HTERT RPE-1 (cell line): Measurements from ENCODE around the gene EPHA6.
"Not testable (repeated sequence)": the region's sequence is repeated elsewhere in the genome, so short reads cannot be mapped to it uniquely, and the experiment has no call there.

Source experiments
- in situ Hi-C: fragments of 300-500 bp; cut with MboI; formaldehyde crosslinking; loops from 4 replicates; pipeline ENCODE4 v1.14.3; 2020; ENCODE audit warnings: low sequenced_read_pairs

EPHA6 gene

GRCh38 chr3:97552186-97552585 lies 737.8 kb downstream of the EPHA6 start:
- in situ Hi-C loops = no loop called here

- in situ Hi-C loops = no loop called here
Measured at GRCh38 chr3:97575742-97576141, 761.3 kb downstream of the EPHA6 start.

- in situ Hi-C loops = no loop called here
Measured at GRCh38 chr3:97576221-97576620, 761.8 kb downstream of the EPHA6 start.

DNA sequence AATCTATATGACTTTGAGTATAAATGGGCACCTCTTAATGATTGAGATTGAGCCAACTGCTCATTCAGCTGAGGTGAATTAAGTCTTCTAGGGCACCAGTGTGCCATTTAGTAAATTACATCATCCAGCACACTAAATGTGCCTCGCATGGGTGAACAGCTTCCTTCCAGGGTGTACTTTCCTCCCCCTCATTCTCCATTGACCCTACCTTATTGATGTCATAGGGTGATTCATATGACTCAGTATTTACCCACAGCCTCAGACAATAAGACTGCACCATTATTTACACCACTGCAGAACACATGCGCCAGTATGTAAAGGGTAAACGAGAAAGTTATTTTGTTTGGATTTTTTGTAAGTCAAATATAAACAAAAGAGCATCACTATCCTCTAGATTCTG lies 765.0 kb downstream of the EPHA6 start:
- in situ Hi-C loops = no loop called here

DNA sequence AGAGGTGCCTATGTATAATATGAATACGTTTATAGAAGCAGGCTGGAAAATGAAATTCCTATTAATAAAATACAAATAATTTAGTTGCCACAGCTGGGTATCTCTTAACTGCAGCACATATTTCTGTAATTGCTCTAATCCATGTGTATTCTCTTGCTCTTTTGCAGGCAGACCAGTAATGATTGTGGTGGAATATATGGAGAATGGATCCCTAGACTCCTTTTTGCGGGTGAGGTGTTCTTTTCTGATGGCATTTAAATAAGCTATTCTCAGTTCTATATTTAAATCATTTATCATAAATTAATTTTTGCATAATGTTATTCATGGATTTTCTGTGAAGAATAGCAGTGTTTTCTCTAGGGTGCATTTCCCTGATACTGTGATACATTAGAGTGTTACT lies 796.2 kb downstream of the EPHA6 start:
- in situ Hi-C loops = no loop called here

DNA sequence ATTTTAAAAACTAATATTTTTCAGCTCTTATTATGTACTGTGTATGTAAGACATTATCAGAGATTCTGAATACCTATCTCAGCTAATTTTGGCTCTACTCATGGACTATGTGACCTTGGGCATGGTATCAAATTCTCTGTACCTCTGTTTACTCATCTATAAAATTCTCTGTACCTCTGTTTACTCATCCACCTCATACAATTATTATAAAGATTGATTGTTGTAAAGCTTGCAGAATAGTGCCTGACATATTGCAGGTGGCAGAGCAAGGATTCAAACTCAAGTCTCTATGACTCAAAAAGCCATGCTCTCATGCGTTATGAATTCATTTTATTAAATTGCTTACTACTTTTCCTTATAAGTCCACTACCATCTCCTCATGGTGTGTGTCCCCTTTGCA lies 798.2 kb downstream of the EPHA6 start:
- in situ Hi-C loops = no loop called here

GRCh38 chr3:97613139-97613538 lies 798.7 kb downstream of the EPHA6 start:
- in situ Hi-C loops = no loop called here

GRCh38 chr3:97620514-97620913 lies 806.1 kb downstream of the EPHA6 start:
- in situ Hi-C loops = not testable (repeated sequence)

DNA sequence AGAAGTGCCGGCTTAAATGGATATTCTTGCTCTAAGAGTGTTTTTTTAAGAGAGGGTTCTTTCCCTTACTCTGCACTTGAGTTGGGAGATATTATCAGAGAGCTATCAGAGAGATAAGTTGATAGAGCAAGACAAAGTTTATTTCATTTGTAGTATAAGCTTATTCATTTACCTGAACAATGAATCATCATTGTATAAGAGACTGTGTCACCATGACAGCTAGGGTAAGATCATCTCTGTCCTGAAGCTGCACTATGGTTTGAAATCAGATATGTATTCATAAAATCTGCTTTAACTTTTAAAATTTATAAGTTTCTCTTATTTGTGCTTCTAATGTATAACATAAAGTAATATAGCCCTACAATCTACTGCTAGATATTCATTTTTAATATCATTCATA lies 822.1 kb downstream of the EPHA6 start:
- in situ Hi-C loops = no loop called here

GRCh38 chr3:97646932-97647331 lies 832.5 kb downstream of the EPHA6 start:
- in situ Hi-C loops = no loop called here

DNA sequence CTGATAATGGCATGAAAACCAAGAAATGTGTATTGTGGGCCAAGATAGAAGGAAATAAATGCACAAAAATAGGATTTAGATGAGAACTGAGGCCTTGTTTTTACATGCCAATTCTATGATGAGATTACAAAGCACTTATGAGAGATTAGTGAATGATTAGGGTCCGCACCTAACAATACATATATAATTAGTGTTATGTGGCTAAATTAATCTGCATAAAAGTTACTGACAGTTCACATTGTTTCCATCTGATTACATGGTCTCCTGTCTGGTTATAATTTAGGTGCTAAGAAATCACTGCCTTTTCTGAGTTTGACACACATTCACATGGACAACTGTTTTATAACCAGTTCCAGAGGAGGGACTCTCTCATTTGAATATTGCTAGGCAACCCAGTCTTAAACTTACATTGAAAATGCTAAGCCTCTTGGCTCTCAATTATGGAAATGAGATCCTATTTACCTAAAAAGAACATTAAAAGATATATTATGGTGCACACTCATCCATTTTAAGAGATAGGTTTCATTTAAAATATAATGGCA lies 833.1 kb downstream of the EPHA6 start:
- in situ Hi-C loops = no loop called here

- in situ Hi-C loops = no loop called here
Measured at GRCh38 chr3:97655971-97656370, 841.6 kb downstream of the EPHA6 start.

DNA sequence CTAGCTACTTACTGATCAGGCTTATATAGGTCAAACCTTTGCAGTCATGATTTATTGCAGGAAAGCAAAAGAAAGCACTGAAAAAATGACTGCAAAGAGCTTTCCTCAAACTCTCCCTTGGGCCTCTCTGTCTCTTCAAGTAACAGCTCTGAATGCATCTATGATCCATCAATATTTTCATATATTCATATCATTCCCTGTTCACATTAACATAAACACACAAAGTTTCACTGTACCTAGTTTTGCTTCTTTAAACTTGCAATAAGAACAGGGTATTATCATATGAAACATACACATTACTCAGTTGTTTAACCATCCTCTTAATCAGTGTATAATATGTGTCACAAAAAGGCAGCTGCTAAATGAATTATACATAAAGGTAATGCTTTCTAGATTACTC lies 842.2 kb downstream of the EPHA6 start:
- in situ Hi-C loops = no loop called here

DNA sequence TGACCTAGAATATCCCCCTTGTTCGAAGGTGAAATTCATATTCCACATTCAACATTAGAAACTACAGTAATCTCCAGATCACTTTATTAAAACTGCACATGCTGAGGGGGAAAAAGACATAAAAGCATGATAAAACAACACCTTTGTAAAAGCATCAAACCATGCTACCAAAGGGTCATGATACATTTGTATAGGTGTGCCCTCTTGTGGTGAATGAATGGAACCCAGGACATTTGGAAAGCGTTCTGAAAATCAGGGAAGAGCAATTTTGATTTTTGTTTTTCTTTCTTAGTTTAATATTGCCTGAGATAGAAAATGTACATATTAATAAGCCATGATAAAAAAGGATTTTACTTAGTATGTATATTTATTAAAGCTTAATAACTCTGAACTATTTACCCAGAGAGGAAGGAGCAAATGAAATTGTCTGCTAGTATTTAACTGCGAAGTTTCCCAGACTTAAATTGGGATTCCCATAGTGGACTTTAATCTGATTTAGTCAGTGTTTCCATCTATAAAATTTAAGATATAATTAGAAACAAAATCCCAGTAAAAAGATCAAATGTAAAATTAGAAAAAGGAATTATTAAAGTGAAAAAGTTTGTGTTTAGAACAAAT lies 844.4 kb downstream of the EPHA6 start:
- in situ Hi-C loops = no loop called here

GRCh38 chr3:97662264-97662663 lies 847.9 kb downstream of the EPHA6 start:
- in situ Hi-C loops = no loop called here

DNA sequence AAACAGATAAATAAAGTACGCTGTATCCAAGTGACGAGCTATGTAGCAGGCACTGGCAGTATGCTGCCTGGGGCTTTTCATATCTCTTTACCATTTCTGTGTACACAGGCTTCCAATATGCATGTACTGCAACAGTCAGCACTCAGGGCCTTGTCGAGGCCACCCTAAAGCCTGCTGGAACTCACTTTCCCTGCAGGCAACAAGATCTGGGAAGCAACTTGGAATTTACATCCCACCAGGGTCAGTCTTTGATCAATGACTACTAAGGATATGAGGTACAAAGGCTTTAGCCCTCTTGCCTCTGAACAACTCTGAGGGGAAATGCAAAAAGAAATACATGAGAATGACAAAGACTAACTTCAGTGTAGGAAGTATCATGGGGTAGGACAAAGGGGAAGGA lies 848.4 kb downstream of the EPHA6 start:
- in situ Hi-C loops = no loop called here

GRCh38 chr3:97665896-97666295 lies 851.5 kb downstream of the EPHA6 start:
- in situ Hi-C loops = no loop called here

DNA sequence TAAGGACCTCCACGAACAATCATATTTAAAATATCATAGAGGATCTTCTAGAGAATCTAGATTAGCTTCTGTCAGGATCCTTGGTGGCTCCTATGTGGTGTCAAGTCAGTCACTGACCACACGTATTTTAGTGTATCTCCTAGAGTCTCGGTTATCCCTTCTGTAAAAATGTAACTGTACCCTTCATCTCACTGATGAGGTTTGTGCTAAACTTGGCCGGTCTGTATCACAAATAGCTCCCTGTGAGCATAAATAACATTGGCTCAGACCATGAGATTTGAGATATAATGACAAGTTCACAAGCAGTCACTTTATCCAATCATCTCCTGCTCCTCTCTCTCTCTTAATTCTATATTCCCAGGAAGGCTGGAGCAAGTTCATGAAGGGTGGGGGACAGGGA lies 856.6 kb downstream of the EPHA6 start:
- in situ Hi-C loops = no loop called here

- in situ Hi-C loops = no loop called here
Measured at GRCh38 chr3:97673357-97673997, 859.1 kb downstream of the EPHA6 start.

DNA sequence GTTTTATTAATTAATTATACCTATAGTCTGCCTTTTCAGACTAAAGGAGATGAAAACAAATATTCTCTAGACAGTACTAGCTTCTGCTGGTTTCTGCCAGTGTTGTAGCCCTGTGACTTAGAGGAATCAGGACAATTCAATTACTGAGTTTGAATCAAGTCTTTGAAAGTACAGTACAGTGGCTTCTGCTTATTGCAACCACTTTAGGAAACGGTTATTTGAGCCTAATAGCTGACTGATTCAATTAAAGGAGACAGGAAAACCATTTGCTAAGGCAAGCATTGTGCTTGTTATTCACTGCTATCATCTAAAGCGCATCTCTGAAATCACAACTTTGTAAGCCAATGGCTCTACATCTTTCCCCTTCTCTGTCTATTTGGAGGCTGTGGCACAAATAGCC lies 860.1 kb downstream of the EPHA6 start:
- in situ Hi-C loops = no loop called here

DNA sequence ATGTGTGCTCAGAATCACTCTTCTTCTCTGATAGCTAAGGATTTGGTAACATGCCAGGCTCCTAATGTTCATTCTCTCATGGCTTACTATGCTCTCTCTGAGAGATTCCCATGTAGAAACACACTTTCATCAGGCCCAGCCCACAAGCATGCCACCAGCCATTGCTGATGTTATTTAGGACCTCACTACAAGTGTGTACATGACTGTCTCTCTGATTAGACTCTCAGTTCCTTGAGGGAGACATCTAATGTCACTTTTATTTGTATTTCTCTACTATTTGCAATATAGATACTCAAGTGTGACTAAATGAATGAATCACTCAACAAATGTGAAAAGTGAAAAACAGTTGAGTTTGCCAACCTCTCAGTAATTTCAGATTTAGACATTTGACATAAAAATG lies 865.8 kb downstream of the EPHA6 start:
- in situ Hi-C loops = no loop called here

GRCh38 chr3:97680696-97681095 lies 866.3 kb downstream of the EPHA6 start:
- in situ Hi-C loops = no loop called here

DNA sequence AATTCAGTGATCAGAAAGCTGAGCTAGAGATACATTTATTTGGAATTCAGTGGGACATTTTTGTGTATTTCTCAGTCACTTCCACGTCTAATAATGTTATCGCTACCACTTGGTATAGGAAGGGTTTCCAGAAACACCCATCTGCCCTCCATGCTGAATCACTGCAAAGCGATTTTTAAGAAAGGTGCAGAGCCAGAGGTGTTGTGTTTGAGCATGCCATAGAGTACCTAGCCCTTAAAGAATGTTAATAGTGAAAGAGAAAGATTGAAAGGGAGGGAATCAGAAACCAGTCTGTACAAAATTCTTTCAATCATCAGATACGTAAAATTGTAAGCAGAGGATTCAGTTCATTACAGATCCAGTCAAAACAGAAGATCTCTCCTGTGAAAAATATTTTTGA lies 870.1 kb downstream of the EPHA6 start:
- in situ Hi-C loops = no loop called here
